NCI-H345 treated with DMSO at 0.1 percent for 48 hours (cell line): Measurements from ENCODE around the gene TAS2R50.

Source experiments
- DNase-seq: peaks from one replicate; lab custom pipeline; 2025; ENCODE audit not compliant: unreplicated experiment; lab: John Stamatoyannopoulos, UW

TAS2R50 gene

DNA sequence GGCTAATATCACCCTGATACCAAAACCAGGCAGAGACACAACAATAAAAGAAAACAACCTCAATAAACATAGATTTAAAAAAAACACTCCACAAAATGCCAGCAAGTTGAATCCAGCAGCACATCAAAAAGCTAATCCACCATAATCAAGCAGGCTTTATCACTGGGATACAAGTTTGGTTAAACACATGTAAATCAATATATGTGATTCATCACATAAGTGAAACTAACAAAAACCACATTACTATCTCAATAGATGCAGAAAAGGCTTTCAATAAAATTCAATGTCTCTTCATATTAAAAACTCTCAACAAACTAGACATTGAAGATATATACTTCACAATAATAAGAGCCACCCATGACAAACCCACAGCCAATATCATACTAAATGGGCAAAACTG, 30.6 kb downstream of the TAS2R50 start:
- no peak for DNase-seq

DNA sequence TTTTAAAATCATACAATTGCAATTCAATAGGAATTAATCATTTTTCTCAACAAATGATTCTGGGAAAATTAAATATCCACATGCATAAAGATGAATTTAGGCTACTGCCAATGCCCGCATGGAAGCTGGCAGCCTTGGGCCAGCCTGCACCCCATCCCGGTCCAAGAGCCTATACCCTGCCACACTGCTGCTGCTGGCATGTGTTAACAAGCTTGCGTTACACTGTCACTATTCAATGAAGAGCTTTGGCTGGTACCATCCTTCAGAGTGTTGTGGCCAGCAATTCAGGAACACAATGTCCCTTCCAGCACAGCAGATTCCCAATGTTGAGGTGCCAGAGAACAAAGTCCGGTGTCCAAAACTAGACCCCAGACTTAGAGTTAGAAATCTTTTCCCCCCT, 34.1 kb downstream of the TAS2R50 start:
- DNase-seq, result no peak

DNA sequence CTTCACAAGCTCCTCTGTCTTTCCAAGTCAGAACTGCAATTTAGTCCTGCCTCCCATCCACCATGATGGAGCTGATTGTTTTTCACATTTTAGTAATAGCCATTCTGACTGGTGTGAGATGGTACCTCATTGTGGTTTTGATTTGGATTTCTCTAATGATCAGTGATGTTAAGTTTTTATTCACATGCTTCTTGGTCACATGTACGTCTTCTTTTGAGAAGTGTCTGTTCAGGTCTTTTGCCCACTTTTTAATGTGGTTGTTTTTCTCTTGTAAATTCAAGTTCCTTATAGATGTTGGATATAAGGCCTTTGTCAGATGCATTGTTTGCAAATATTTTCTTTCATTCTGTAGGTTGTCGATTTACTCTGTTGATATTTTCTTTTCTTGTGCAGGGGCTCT, 43.5 kb downstream of the TAS2R50 start:
- no peak for DNase-seq

DNA sequence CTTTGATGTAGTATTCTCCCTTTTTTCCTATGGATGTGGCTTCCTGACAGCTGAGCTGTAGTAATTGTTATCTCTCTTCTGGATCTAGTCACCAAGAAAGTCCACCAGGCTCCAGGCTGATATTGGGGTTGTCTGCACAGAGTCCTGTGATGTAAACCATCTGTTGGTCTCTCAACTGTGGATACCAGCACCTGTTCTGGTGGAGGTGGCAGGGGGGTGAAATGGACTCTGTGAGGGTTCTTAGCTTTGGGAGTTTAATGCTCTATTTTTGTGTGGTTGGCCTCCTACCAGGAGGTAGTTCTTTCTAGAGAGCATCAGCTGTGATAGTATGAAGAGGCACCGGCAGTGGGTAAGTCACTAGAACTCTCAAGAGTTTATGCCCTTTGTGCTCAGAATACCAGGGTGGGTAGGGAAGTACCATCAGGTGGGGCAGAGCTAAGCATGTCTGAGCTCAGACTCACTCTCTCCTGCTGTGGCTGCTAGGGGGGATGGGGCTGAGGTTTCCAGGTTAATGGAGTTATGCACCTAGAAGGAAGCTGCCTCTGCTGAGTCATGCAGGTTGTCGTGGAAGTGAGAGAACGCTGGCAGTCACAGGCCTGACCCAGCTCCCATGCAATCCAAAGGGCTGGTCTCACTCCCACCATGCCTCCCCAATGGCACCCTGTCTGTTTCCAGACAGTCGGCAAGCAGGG, 44.6 kb downstream of the TAS2R50 start:
- no peak for DNase-seq

DNA sequence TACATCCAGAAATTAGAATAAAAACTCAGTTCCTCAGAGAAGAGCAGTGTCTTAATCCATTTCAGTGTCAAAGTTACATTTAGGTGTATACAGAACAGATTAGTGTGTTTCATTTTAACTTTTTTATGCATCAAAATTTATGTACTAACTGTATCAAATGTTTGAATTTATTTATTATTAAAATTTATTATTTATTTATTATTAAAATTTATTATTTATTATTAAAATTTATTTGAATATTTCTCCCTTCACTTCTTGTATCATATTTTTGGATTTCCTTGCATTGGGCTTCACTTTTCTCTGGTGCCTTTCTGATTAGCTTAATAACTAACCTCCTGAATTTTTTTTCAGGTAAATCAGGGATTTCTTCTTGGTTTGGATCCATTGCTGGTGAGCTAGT, 45.3 kb downstream of the TAS2R50 start:
- no peak for DNase-seq

DNA sequence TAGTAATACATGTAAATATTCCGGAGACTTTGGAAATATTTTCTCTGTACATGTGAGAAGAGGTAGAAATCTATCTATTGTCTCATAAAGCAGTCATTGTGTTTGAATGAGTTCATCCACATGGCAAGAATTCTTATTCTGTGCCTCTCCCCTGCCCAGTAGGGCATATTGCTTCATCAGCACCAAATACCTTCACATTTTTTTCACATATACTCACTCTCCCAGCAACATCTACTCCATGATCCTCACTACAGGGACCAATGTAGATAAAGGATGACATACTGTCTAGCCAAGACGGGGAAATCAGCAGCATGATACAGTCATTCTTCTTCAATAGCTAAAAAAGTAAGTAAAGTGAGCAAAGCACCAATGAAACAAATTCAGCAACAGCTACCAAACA, 46.3 kb downstream of the TAS2R50 start:
- DNase-seq, result no peak

DNA sequence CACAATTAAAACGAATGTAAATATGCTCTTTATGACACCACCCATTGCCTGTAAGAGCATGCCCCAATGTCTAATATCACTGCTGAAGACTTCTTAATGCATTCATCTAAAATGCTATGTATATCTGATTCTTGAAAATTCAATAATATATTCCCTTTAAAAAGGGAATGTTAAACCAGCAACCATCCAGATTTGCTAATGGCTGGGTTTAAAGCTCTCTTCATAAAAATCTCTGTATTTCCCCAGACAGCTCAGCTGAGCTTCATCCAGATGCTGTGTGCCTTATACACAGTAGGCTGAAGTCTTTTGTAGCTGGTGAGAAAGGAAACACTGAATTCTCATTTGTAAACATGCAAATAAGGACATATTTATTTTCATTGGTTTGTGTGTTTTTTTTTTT, 47.5 kb downstream of the TAS2R50 start, which contains the start of gene TAS2R14:
Gene TAS2R14 (minus strand): TSS at position 101 of the 400 bp plus-strand sequence. CDS start 56 bp downstream, at position 45.
- no peak for DNase-seq

DNA sequence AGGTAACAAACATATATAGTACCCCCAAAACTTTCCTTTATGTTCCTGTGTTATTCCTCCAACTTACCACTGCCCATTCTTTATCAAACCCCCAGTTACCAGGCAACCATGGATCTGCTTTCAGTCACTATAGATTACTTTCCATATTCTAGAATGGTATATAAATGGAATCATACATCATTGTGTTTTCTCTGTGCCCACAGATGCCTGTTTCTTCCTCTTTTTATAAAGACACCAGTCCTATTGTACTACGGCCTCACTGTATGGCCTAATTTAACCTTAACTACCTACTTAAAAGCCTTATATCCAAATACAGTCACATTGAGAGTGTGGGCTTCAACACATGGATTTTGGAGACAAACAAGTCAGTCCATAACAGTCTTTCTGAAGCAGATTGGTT, 50.2 kb downstream of the TAS2R50 start:
- DNase-seq, result no peak
